ENCODE results near the gene TPM2.

DNA sequence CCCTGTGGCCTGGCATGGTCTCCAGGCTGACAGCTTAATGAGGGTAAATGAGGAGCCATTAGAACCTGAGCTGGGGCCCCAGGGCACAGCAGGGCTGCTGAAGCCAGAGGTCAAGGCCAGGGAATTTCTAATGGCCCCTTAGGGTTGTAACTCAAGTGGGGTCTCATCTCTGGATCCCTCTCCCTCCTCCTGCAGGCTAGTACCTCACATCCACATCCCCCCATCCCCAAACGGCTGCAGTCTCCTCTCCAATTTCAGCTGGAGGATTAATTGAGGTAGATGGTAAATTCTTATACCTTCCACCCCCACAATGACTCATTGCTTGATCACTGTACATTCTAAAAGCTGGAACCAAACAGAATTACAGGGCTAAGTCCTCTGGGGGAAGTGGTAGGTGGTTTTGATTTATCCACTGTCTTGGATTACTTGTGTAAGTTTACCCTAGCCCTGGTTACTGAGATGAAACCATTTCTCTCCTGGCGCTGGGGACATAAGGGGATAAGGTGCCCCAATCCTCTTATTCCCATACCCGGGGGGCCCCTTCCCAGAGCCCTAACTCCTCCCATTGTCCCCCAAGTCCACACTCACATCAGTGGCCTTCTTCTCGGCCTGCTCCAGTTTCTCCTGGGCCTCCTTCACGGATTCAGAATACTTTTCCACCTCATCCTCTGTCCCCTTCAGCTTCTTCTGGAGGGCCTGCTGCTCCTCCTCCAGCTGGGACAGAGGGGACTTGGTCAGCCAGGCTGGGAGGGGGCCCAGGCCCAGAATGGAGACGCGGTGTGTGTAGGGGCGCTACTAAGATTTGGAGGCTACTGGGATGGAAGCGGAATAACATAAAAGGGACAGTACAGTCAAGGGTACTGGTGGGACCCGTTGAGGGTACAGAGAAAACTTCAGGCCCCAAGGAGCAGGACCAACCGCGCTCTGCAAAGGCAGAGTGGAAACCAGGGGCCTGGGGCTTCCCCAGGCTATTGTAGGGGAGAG lies 875 bp downstream of the TPM2 start:
- TF ChIP-seq, protein P1, sequence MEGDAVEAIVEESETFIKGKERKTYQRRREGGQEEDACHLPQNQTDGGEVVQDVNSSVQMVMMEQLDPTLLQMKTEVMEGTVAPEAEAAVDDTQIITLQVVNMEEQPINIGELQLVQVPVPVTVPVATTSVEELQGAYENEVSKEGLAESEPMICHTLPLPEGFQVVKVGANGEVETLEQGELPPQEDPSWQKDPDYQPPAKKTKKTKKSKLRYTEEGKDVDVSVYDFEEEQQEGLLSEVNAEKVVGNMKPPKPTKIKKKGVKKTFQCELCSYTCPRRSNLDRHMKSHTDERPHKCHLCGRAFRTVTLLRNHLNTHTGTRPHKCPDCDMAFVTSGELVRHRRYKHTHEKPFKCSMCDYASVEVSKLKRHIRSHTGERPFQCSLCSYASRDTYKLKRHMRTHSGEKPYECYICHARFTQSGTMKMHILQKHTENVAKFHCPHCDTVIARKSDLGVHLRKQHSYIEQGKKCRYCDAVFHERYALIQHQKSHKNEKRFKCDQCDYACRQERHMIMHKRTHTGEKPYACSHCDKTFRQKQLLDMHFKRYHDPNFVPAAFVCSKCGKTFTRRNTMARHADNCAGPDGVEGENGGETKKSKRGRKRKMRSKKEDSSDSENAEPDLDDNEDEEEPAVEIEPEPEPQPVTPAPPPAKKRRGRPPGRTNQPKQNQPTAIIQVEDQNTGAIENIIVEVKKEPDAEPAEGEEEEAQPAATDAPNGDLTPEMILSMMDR (IDR thresholded peaks at IDR 0.05; ENCODE audit: insufficient read depth, low read length, poor library complexity, severe bottlenecking) = no peak
- TF ChIP-seq EZH2phosphoT487 (conservative IDR thresholded peaks at IDR 0.05; ENCODE audit: low read length) = no peak
